Kidney epithelial cell (primary cell): ENCODE results near the gene TMEM231. TPM values are rescaled to one million over a fixed set of nuclear protein-coding genes. Genes with fewer than 3 reads are reported as not detected.
"Not testable (repeated sequence)": the region's sequence is repeated elsewhere in the genome, so short reads cannot be mapped to it uniquely, and the experiment has no call there.

Experiments
- DNase-seq: peaks from one replicate; pipeline ENCODE4 v3.0.0-alpha.2; 2010; ENCODE audit warnings: low read depth
- H3K27me3 ChIP-seq: 2 replicates; pipeline ENCODE4 v1.6.0; 2011; ENCODE audit warnings: low read length; ENCODE audit not compliant: control insufficient read depth, insufficient read depth
- H3K36me3 ChIP-seq: 2 replicates; pipeline ENCODE4 v1.5.1; 2011; ENCODE audit warnings: low read length; ENCODE audit not compliant: control insufficient read depth, insufficient read depth
- H3K4me3 ChIP-seq: 2 replicates; pipeline ENCODE4 v1.5.1; 2011; ENCODE audit warnings: low read depth, mild to moderate bottlenecking, control low read depth, low read length
- total RNA-seq: library from RNA; depleted of rRNA; stranded (reverse); fragments of >200 nt; gene quantifications from 2 replicates; pipeline ENCODE4 v1.2.3, GENCODE V29; 2015
- TF ChIP-seq, protein P1 (sequence below): IDR thresholded peaks from 2 replicates; pipeline ENCODE4 v1.5.1; 2011; ENCODE audit warnings: mild to moderate bottlenecking, moderate library complexity, low read length, control low read depth, inconsistent platforms; ENCODE audit not compliant: insufficient read depth, poor library complexity, severe bottlenecking

TMEM231 gene
- total RNA-seq, 1 donor from 2014 or later, result 16.0 TPM

GRCh38 chr16:75514296-75514695 lies 41.8 kb downstream of the TMEM231 start:
- Histone ChIP-seq H3K36me3 (no peaks in the 10 kb centered on the region), H3K27me3 (no peaks in the 10 kb centered on the region), H3K4me3 (no peak overlapping the region)
- TF ChIP-seq, protein P1, sequence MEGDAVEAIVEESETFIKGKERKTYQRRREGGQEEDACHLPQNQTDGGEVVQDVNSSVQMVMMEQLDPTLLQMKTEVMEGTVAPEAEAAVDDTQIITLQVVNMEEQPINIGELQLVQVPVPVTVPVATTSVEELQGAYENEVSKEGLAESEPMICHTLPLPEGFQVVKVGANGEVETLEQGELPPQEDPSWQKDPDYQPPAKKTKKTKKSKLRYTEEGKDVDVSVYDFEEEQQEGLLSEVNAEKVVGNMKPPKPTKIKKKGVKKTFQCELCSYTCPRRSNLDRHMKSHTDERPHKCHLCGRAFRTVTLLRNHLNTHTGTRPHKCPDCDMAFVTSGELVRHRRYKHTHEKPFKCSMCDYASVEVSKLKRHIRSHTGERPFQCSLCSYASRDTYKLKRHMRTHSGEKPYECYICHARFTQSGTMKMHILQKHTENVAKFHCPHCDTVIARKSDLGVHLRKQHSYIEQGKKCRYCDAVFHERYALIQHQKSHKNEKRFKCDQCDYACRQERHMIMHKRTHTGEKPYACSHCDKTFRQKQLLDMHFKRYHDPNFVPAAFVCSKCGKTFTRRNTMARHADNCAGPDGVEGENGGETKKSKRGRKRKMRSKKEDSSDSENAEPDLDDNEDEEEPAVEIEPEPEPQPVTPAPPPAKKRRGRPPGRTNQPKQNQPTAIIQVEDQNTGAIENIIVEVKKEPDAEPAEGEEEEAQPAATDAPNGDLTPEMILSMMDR, result no peak
- DNase-seq, result no peak

- H3K27me3 ChIP-seq, result no peaks in the 10 kb centered on the region
- no peaks in the 10 kb centered on the region for H3K36me3 ChIP-seq
- peak; percentile 61 for DNase-seq
- TF ChIP-seq, protein P1, result no peak
- H3K4me3 ChIP-seq, result no peak overlapping the region
These were observed 49.5 kb downstream of the TMEM231 start for GRCh38 chr16:75506574-75506973.

DNA sequence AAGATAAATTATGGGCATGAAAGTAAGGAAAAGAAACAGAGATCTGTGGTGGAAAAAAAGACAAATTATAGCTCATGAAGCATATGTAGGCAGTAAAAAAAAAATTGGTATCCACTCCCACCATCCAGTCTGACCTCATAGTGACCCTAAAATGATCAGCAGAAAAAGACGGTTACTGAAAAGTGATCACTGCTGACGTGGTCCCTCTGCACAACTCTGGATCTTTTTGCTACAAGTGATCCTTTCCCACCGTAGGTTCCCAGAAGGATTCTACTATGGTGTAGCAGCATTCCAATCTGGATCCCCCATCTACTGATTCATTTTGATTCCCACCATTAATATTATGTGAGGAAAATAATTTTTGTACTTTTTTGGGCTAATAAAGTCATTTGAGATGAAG lies 49.9 kb downstream of the TMEM231 start:
- no peaks in the 10 kb centered on the region for H3K36me3 ChIP-seq
- TF ChIP-seq, protein P1, result no peak
- DNase-seq, result no peak
- no peak overlapping the region for H3K4me3 ChIP-seq
- H3K27me3 ChIP-seq, result no peaks in the 10 kb centered on the region

DNA sequence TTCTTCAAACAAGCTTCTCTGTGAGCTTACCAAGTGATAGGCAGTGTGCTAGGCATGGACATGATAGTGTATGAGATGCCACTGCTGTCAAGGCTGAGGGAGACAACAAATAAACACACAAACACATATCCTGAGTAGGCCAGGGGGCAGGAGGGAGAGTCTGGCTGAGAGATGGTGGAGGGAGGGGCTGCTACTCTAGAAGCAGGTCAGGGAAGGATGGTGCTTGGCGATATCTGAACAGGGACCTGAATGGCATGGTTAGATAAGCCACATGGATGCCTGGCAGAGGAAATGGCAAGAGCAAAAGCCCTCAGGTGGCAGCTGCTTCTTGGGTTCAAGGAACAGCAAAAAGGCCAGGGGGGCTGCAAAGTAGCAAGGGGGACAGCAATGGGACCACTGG lies 52.3 kb downstream of the TMEM231 start:
- no peaks in the 10 kb centered on the region for H3K27me3 ChIP-seq
- H3K4me3 ChIP-seq, result no peak overlapping the region
- no peaks in the 10 kb centered on the region for H3K36me3 ChIP-seq
- TF ChIP-seq, protein P1, result no peak
- DNase-seq, result no peak

- H3K27me3 ChIP-seq, result no peaks in the 10 kb centered on the region
- H3K36me3 ChIP-seq, result no peaks in the 10 kb centered on the region
- DNase-seq, result no peak
- TF ChIP-seq, protein P1, result no peak
- H3K4me3 ChIP-seq, result no peak overlapping the region
These were observed 53.0 kb downstream of the TMEM231 start for GRCh38 chr16:75502916-75503605.

- DNase-seq, result not testable (repeated sequence)
These were observed 54.2 kb downstream of the TMEM231 start for GRCh38 chr16:75501820-75502219.

More at GRCh38 chr16:75501820-75502219, 54.2 kb downstream of the TMEM231 start:
- H3K4me3 ChIP-seq, H3K27me3 ChIP-seq, H3K36me3 ChIP-seq: not testable (repeated sequence)
